ENCODE data around the gene SLCO4A1. TPM values are rescaled to one million over a fixed set of nuclear protein-coding genes. Genes with fewer than 3 reads are reported as not detected.

The SLCO4A1 gene
- total RNA-seq, 3 donors from 2014 or later: 13.3 to 18.5 (median 15.0) TPM

DNA sequence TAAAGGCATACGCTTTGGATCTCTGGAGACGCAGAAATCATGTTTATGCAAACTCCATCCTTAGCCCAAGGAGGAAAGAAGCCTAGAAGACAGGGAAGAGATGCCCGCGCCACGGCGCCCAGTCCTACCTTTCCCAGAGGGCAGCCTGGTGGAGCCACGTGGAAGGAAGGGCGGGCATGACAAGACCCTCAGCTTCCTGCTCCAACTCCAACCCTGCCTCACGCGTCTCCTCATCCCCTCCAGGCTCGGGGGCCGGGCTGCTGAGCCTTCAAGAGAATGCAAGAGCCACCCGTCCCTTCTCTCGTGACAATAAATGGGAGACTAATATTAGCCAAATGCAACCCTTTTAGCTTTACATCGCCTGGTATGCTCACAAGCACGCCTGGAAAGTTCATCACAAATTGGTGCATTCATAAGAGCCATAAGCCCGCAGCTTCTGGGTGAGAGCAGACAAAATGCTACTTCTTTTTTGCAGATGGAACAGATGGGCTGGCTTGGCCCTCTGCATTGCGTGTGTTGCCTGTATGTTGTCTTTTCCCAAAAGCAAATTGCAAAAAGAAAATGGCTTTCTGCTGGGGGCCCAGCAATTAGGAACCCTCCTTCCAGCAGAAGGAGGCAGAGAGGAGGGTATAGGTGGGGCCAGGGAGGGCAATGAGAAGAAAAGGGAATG is 58.1 kb downstream of the SLCO4A1 start:
- no peaks in the 10 kb centered on the region for H3K36me3 ChIP-seq (ENCODE audit: low read depth)
- no peak for ATAC-seq
- no peak for TF ChIP-seq CTCF (IDR thresholded peaks at IDR 0.05)
- intact Hi-C loops (cut with DNase I, micrococcal nuclease): no loop called here
- H3K4me1 ChIP-seq (ENCODE audit: low read depth): peaks cover 4% of the 10 kb centered on the region
- peak in 1 of 3 donors; percentile 44 for DNase-seq
- H3K4me3 ChIP-seq: no peak overlapping the region
- H3K9me3 ChIP-seq: no peaks in the 10 kb centered on the region

DNA sequence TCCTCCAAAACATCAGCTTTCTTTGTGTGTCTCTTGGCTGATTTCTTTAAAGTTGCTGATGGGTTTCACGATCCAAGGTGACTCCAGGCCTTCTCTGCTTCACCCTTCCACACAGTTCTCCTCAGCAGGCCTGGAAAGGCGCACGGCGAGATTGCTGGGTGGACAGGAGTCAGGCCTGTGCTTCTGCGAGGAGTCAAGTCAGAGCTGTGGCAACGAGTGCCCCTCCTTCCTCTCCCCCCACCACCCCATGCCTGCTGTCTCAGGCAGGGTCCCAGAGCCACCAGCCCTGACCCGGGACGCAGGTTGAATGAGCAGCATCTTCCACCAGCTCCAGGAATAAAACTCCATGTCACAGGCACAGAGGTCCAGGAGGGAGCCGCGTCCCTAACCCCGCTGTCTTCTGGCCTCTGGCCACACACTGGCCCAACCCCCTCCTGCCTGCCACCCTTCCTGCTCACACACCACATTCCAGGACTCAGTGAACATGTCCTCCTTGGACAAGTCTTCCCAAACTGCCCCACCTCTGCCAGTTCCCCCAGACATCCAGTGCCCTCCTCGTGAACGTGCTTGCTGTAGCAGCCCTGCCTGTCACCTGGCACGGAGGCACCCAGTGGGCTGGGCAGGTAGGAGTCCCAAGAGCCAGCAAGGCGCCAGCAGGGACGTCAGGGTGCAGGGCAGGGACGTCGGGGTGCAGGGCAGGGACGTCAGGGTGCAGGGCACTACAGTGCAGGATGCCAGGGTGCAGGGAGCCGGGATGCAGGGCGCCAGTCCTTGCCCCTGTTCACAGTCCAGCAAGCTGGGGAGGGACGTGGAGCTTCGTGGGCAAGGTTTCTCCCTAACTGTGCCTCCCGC is 59.1 kb downstream of the SLCO4A1 start:
- intact Hi-C loops (cut with DNase I, micrococcal nuclease): no loop called here
- no peak for ATAC-seq
- Histone ChIP-seq H3K36me3 (ENCODE audit: low read depth) (no peaks in the 10 kb centered on the region), H3K9me3 (no peaks in the 10 kb centered on the region), H3K4me1 (ENCODE audit: low read depth) (peaks cover 4% of the 10 kb centered on the region), H3K4me3 (no peak overlapping the region)
- TF ChIP-seq CTCF (IDR thresholded peaks at IDR 0.05): no peak
- peak in 1 of 3 donors; percentile 36 for DNase-seq

DNA sequence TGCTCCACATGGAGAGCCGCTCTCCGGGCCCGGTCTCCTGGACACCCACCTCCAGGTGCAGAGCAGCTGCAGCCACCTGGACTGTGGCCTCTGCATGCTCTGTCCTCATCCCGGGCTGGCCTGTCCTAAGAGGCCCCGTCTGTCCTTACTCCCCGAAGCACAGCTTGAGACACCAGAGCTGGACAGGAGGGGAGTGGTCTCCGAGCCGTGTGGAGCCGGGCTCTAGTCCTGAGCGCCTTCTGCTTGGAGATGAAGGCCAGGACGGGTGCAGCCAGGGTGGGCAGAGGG is 59.7 kb downstream of the SLCO4A1 start:
- ATAC-seq (no peak), DNase-seq (peak in 1 of 3 donors; percentile 31)
- Histone ChIP-seq H3K36me3 (ENCODE audit: low read depth) (no peaks in the 10 kb centered on the region), H3K9me3 (no peaks in the 10 kb centered on the region), H3K4me1 (ENCODE audit: low read depth) (peaks cover 4% of the 10 kb centered on the region), H3K4me3 (no peak overlapping the region)
- intact Hi-C loops (cut with DNase I, micrococcal nuclease): no loop called here
- no peak for TF ChIP-seq CTCF (IDR thresholded peaks at IDR 0.05)

DNA sequence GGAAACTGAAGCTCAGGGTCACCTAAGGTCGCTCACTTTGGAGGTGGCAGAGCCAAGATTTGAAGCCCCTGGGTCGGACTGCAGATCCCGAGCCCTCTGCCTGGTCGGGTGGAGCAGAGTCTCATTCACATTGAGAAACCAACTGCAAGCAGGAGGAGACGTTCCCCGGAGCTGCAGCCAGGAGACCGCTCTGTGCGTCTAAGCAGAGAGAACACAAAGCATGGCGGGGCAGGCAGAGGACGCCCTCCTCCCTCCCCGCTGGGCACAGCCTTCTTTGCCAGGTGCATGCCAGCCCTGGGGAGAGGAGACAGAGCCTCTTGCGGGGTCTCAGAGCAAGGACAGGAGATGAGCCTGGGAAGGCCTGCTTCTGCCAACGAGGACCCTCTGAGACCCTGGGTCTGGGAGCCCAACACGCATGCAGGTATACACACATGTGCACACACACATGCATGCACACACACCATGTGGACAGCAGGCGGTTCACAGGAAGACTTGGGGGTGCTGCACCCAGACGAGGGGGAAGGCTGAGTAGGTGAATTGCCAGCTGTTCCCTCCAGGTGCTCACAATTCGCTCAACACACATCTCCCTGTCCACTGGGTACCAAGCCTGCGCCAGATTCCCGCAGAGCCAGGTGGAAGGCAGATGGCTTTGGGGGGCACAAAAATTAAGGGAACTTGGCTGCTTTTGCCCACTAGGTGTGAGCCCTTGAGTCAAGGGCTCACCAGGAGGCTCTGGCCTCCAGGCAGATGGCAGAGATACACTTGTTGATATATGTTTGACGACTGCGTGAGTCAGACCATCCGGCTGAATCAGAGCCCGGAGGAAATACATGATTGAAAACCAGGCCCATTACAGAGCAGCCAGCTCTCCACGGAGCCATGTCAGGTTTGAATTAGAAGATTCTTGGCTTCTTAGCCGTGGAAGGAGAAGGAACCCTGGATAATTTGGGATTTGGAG is 60.9 kb downstream of the SLCO4A1 start:
- Histone ChIP-seq H3K4me3 (no peak overlapping the region), H3K4me1 (ENCODE audit: low read depth) (peaks cover 4% of the 10 kb centered on the region), H3K36me3 (ENCODE audit: low read depth) (no peaks in the 10 kb centered on the region), H3K9me3 (no peaks in the 10 kb centered on the region)
- TF ChIP-seq CTCF (IDR thresholded peaks at IDR 0.05): no peak
- intact Hi-C loops (cut with DNase I, micrococcal nuclease): no loop called here
- no peak for ATAC-seq
- peak in 1 of 3 donors; percentile 38 for DNase-seq

GRCh38 chr20:62703853-62704228 is 61.5 kb downstream of the SLCO4A1 start:
- DNase-seq: no peak
- intact Hi-C loops (cut with DNase I, micrococcal nuclease): no loop called here
- Histone ChIP-seq H3K4me1 (ENCODE audit: low read depth) (peaks cover 4% of the 10 kb centered on the region), H3K4me3 (no peak overlapping the region), H3K9me3 (no peaks in the 10 kb centered on the region), H3K36me3 (ENCODE audit: low read depth) (no peaks in the 10 kb centered on the region)
- ATAC-seq: no peak
- TF ChIP-seq CTCF (IDR thresholded peaks at IDR 0.05): no peak

Data from mucosa of descending colon (tissue), 3 donors.